ENCODE measurements around the gene C2CD5. TPM values are rescaled to one million over a fixed set of nuclear protein-coding genes. Genes with fewer than 3 reads are reported as not detected.
"Not testable (repeated sequence)": the region's sequence is repeated elsewhere in the genome, so short reads cannot be mapped to it uniquely, and the experiment has no call there.

Gene C2CD5
- total RNA-seq, 1 experiment from 2014 or later = 36.5 TPM

DNA sequence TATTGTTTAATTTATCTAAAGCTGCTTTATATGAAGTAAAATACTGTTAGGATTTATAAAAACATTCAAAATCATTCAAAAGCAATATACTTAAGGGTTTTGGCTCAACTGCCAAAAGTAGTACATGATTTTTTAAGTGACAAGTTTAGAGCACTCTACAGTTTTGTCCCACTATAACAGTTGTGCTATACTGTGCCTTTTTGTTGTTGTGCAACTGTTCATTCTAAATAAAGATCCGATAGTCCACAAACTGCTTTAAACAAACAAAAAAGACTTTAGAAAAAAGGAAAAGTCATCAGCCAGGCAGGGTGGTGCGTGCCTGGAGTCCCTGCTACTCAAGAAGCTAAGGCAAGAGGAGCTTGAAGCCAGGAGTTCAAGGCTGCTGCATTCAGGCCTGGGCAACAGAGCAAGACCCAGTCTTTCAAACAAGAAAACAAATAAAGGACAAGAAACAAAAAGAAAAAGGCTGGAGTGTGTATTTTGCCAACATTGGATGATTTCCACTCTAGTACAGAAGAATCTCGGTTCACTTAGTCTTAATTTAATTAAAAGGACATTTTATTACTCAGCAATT, 7.3 kb downstream of the C2CD5 start:
- no peak for DNase-seq (ENCODE audit: low read depth)

DNA sequence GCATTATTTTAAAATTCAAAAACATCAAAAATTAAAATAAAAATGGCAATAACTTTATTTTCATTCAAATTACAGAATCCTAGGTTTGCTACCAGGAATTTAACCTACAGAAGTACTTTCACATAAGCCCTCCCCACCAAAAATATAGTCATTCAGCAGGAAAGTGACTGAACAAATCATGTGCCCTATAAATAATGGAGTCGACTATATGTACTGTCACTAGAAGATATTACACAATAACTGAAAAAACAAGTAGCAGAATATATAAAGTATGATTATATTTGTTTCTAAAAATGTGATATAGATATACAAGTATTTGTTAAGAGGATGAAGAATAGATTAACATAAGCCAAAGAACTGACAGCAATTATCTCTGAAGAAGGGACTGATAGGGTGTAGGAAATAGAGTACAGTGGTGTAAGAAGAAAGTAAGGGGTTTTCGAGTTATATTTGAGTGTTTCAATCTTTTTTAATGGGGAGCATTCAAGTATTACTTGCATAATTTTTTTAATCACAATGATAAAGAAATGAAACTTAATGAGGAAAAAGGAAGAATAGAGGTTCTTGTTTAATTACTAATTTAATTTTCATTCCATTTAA, 7.9 kb downstream of the C2CD5 start:
- DNase-seq (ENCODE audit: low read depth) = no peak

DNA sequence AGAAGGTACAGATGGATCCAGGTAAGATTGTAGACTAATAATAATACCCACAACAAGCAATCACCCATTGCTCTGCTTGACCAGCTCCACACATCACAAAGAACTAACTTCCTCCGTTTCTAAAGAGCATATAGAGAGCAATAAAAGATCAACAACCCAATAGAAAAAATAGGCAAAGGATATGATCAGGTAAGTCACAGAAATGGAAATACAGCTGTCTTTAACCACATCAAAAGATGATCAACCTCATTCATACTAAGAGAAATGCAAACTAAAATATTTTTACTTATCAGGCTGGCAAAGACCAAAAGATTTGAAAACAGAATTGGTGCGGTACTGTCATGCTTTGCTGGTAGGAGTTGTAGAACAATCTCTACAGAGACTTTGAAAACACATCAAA, 8.9 kb downstream of the C2CD5 start:
- no peak for DNase-seq (ENCODE audit: low read depth)

DNA sequence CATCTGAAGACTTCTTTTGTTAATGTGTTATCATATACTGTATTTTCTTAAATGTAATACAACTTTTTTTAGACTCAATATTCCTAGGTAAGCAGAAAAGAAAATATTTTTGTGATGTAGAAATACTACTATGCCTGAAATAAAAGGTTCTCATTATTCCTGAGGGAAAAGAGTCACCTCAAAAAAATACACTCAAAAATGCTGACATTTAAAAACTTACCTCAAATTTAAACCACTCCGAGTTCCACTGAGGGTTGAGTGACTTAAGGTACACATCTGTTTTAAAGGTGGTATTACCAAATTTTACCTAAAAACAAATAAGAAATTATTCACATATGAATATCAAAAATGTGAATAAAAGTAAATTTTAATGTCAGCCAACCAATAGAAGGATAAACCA, 9.3 kb downstream of the C2CD5 start:
- no peak for DNase-seq (ENCODE audit: low read depth)

DNA sequence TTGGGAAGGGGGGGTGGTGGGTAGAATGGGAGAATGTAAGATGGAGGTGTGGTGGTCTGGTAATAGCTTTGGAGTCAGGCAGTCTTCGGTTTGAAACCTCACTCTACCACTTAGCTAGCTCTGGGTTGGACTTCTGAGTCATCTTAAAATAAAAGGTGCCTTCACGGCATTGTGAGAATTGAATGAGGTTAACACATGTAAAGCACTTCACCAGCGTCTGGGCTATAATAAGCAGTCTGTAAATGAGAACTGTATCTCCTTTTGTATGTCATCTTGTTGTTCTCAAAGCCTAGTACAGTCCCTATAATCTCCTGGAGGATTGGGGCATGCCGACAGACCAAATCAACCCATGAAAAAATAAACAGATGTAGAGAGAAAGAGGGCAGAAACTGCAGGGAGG, 11.2 kb downstream of the C2CD5 start:
- DNase-seq (ENCODE audit: low read depth) = no peak

DNA sequence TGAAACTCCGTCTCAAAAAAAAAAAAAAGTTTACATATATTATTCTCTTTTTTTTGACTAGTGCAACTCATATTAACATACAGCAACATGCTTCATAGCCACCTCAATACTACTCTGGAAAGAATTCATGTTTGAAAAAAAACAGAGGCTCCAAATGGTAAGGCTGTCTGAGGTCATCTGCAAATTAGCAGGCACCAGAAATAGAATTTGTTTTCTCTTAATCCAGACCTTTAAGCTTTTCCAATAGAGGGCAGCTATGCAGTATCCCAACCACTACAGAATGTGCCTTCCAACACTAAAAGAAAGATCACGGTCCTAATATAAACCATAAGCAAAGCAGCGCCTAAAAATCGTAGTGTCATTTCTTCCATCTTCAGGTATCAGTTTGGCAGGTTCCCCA, 12.0 kb downstream of the C2CD5 start:
- DNase-seq (ENCODE audit: low read depth) = no peak

DNA sequence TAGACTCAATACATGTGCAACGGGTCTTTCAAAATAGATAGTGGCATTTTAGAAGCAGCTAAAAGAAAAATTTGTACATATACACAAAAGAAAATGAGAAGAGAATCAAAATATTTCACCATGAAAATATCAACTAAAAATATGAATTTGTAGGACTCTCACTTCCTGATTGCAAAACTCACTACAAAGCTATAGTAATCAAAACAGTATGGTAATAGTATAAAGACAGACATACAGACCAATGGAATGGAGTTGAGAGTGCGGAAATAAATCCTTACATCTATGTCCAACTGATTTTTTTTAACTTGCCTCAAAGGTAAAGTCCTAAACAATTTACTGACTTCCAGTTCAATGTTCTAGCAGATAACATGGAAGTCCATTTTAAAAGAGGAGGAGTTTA, 13.1 kb downstream of the C2CD5 start:
- no peak for DNase-seq (ENCODE audit: low read depth)

DNA sequence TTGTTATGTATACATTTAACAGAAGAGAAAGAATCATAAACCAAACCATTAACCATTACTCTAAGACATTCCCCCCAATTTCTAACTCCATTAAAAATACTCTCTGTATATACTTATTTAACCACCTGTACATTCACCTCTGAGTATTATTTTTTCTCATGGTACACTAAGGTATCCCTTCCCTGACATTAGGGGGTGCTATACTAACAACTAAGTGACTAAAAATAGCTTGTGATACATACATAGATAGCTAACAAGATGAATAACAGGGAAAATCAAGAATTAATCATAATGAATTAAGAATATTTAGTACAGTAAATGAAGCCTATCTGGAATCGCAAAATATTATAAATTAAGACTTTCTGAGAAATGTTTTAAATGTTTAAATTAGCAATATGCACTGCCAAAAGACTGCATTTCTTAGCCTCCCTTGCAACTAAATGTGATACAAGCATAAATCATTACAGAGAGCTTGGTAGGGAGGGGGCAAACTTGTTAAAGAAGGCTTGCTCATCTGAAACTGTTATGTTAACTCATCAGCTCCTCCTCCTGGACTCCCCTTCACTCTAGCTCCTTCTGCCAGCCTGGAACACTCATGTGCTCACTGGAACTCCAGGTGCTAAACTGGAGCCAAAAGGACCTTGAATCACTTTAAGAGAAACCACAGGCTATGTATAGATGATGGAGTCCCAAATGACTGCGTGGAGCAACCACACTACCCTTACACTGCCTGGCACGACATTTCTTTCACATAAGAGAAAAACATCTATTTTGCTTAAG, 14.9 kb downstream of the C2CD5 start:
- peak; percentile 47 for DNase-seq (ENCODE audit: low read depth)

DNA sequence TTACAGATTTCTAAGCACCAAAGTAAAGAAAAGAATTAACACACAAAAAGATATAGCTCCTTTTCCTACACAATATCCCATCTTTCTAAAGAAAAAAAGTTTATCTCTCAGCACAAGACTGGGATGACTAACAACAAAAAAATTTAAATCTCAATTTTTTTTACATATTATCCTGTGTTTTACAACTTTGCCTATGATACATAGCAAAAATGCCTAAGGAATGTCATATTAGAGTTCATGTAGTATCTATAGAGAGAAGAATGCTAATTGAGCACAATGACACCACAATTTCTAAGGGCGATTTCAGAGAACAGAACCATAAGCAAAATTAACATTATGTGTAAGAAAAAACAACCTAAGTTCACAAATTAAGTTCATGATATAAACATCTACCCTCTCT, 16.3 kb downstream of the C2CD5 start:
- DNase-seq (ENCODE audit: low read depth) = peak; percentile 77

DNA sequence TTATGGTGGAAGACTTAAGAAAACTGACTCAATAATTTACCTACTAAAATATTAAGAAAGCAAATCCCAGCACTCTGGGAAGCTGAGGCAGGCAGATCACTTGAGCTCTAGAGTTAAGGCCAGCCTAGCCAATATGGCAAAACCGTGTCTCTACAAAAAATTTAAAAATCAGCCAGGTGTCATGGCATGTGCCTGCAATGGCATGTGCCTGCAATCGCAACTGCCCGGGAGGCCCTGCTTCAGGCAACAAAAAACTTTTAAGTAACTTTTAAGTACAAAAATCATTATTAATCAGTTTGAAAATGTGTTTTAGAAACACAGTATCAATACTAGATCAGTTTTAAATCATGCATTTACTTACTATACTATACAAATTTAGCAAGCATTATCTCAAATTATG, 17.5 kb downstream of the C2CD5 start:
- no peak for DNase-seq (ENCODE audit: low read depth)

DNA sequence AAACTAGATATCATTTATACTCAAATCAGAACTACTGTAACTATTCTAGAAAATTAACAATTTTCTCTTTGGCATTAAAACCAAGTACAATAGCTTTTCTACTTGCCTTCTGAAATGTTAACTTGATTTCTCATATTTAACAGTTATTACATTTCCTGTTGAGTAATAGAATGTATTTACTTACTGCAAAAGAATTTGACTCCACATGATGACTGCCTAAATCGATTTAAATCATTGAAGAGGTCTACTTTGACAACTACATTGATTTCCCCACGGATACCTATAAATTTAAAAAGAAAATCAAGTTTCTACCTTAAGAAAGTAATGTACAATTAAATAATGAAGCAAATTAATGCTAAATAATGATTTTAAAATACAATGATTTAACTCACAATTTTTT, 18.9 kb downstream of the C2CD5 start:
- no peak for DNase-seq (ENCODE audit: low read depth)

DNA sequence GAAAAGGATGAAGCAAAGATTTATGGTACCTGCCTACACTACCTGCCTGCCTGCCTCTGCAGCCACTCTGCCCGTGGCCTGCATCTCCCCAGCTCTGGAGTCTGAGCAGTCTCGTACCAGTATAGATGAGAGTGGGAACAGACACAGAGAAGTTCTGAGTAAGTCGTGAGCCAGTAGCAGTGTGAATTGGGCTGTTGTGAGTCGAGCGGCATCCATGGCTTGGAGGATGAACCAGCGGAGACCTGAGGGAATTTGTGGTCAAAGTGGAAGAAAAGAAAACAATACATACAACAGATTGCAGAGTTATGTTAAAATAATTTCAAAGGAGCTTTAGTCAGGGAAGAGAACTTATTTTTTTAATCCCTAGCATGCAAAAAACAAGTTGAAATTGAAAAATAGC, 25.3 kb downstream of the C2CD5 start:
- DNase-seq (ENCODE audit: low read depth) = no peak

DNA sequence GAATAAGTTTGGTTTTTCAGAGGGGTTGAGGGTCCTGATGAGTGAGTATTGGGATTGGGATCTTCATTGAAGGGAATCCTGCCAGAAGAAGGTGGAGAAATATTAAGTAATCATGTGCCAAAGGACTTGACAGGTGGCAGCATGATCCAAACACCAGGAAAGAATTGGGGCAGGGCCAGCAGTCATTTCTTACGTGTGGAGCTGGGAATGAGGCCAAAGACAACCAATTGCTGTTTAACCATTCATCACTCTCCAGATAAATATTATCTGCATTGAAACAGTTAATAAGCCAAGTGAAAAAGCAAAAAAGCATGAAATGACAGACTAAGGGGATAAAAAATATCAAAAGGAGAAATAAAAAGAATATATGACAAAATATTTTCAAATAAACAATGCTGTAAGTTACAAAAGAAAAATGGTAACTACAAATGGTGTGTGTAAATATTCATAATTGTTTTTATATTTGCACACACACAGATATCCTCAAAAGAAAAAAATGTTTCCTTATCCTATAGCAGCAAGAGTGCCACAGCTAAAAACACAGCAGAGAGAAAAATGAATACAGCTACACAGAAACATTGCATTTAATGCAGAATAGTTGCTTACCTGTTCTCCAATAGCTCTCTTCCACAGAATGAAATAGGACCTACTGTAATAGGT, 26.2 kb downstream of the C2CD5 start:
- no peak for DNase-seq (ENCODE audit: low read depth)

DNA sequence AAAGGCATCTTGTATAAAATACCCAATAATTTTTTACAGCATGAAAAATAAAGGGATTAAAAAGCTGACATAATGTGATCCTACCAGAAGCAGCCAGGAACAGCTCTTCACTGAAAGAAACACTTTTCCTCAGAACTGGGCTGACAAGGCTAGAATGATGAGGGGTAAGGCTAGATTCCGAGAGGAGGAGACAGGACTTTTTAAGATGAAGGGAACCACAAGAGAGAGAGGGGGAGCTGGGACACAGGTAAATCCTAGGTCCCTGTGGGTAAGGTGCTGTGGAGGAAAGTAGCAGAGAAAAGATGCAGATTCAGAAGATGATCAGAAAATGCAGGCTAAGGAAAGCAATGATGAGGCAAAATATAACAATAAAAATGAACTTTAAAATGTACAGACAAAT, 29.5 kb downstream of the C2CD5 start:
- DNase-seq (ENCODE audit: low read depth) = no peak

DNA sequence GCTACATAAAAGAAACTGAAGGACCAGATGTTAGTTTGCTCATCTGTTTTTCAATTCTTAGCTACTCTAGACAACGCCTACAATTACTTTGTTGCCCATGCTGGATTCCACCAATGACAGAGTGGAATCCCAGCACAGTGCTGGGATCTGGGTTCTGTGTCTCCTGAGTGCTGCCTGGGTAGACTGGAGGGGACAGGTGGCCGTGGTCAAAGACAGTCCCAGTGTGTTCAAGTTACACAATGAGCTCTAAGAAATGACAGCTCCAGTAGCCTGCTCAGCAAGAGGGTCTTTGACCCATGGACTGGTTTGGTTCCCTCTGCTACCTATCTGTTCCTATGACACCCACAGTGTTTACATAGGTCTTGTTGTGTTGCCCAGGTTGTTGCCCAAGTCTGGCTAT, 38.5 kb downstream of the C2CD5 start:
- DNase-seq (ENCODE audit: low read depth) = no peak

DNA sequence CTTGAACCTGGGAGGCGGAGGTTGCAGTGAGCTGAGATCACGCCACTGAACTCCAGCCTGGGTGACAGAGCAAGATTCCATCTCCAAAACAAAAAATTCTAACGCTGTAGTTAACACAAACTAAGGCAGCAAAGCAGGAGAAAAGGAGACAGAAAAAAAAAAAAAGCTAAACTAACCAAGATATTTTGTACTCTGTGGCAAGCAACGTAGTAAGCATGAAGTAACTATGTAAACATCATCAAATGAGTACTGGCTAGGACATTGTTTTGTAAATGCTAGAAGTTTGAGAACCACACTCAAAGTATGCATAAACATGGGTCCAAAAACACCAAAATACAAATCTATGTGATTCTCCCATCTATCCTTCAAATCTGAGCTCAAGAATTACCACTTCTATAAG, 44.2 kb downstream of the C2CD5 start:
- DNase-seq (ENCODE audit: low read depth) = no peak

DNA sequence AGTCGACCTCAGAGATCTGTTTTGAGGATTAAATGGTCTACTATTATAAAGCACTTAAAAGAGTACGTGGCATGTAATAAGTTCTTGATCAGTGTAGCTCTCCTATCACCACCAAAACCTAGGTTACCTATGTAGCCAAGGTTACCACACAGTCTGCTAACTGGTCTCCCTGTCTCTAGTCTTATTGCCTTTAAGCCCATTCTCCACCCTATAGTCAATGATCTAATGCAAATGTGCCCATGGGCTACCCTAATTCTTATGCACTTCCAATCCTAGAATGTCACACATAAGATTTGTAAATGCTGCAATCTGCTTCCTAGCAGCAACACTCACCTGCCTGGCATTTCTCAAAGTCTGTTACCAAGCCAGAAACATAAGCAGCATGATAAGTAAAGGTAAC, 44.9 kb downstream of the C2CD5 start:
- no peak for DNase-seq (ENCODE audit: low read depth)

DNA sequence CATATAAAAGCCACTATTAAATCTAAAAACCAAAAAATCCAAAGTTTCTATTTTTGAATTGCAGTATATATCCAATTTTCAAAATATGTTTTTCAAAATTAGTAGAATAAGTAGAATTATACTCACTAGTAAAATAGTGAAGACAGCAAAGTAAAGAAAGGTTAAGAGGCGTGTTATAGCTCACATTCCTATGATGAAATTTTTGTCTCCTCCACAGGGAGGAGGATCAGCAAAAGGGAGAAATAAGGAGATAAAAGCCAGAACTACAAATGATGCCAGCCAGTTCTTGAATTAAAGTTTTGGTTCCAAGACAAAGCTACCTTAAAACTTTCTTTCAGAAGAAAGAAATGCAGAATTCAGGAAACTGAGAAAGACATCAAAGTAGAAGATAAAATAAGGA, 50.0 kb downstream of the C2CD5 start:
- no peak for DNase-seq (ENCODE audit: low read depth)

DNA sequence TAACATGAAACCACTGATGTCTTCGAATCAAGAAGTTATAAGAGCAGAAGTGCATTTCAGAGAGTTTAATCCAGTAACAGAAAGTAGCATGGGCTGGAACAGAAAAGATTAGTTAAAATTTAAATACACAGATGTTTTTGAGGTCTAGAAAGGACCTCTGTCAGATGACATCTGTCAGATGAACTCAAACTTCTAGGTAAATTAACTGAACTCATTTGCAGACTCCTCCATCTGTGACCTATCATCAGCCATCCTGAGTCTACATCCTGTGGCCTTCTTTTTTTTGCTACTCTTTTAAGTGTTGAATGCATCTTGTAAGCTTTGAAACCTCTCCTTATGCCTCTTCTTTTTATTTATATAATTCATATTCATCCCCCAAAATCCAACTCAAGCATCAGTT, 53.3 kb downstream of the C2CD5 start:
- no peak for DNase-seq (ENCODE audit: low read depth)

DNA sequence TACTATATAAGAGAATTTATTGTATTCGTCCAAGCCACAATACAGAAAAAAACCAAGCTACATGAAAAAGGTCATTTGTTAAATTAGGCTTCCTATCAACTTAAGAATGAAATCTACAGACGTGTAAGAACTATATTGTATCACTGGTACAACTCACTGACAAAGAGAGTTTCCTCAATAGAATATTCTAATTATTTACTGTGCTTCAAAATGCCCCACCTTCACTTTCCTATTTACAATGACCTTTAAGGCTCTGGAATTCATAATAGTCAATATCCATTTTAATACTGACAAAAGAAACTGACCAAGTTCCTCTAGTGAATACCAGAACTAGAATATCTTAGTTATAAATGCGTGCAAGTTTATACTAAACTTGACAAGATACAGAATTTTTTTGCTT, 55.9 kb downstream of the C2CD5 start:
- no peak for DNase-seq (ENCODE audit: low read depth)

DNA sequence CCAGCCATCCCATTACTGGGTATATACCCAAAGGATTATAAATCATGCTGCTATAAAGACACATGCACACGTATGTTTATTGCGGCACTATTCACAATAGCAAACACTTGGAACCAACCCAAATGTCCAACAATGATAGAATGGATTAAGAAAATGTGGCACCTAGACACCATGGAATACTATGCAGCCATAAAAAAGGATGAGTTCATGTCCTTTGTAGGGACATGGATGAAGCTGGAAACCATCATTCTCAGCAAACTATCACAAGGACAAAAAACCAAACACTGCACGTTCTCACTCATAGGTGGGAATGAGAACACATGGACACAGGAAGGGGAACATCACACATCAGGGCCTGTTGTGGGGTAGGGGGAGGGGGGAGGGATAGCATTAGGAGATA, 56.7 kb downstream of the C2CD5 start:
- not testable (repeated sequence) for DNase-seq (ENCODE audit: low read depth)

DNA sequence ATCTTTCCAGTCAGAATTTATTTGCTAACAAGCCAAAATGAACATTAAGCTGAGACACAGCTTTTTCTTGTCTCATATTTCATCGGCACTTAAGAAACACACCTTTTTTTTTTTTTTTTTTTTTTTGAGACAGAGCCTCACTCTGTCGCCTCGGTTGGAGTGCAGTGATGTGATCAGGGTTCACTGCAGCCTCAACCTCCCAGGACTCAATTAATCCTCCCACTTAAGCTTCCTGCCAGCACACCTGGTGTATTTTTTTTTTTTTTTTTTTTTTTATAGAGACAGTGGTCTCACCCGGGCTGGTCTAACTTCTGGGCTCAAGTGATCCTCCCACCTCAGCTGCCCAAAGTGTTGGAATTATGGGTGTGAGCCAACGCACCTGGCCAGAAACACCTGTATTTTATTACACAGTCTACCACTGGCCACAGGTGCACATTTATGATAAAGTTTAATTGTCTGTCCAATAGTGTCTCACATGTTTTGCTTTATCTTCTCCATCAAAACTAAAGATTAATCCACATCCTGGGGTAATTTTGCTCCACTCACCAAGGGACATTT, 62.7 kb downstream of the C2CD5 start:
- DNase-seq (ENCODE audit: low read depth) = no peak

All from HT1080 (cell line).